HG03378 (cell line): ENCODE measurements around the gene PAM.
A peak's percentile ranks its signal among the peaks of the same experiment; 100 is the strongest.

Experiments used
- ATAC-seq: cut with Tn5 transposase; IDR thresholded peaks from one replicate; pipeline ENCODE4 v1.9.1; 2021; ENCODE audit warnings: mild to moderate bottlenecking, moderate library complexity; ENCODE audit not compliant: unreplicated experiment

The PAM gene

GRCh38 chr5:102856389-102856777, 101.3 kb downstream of the PAM start:
- no peak for ATAC-seq

GRCh38 chr5:102857076-102857818, 102.1 kb downstream of the PAM start:
- ATAC-seq: no peak

DNA sequence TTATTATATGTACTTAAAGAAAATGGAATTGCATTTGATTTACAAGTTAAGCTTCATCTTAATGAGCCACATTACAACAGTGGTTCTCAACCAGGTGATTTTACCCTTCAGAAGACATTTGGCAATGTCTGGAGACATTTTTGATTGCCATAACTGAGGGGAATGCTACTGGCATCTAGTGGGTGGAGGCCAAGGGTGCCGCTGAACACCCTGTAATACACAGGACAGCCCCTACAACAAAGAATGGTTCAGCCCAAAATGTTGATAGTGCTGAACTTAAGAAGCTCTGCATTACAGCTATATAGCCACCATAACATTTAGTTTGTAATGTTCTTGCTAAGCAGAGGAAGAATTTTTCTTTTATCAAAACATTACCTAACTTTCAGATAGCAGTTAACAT, 103.1 kb downstream of the PAM start:
- ATAC-seq: no peak

DNA sequence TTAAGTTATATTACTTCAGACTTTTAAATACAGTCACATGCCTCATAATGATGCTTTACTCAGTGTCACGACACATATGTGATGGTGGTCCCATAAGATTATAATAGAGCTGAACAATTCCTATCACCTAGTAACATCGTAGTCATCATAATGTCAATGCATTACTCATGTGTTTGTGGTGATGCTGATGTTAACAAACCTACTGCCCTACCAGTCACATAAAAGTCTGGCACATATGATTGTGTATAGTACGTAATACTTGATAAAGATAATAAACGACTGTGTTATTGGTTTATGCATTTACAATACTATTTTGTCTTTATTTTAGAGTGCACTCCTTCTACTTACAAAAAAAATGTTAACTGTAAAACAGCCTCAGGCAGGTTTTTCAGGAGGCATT, 103.7 kb downstream of the PAM start:
- ATAC-seq: no peak

GRCh38 chr5:102860035-102860434, 104.9 kb downstream of the PAM start:
- no peak for ATAC-seq

DNA sequence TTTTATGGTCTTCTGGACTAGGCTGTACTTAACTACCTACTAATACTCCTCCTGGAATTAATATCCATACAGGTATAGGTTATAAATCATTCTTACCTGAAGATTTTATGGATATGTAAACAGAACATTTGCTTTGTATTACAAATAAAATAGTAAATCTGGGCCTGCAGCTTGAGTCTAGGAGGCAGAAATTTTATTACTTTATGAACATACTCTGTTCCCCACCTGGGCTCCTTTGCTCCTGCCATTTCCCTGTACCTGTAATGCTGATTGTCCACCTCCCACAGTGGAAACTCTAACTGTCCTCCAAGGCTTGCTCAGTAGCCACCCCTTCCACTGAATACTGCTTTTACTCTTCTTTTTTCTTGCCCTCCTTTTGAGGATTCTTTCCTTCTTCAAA, 108.0 kb downstream of the PAM start:
- no peak for ATAC-seq

DNA sequence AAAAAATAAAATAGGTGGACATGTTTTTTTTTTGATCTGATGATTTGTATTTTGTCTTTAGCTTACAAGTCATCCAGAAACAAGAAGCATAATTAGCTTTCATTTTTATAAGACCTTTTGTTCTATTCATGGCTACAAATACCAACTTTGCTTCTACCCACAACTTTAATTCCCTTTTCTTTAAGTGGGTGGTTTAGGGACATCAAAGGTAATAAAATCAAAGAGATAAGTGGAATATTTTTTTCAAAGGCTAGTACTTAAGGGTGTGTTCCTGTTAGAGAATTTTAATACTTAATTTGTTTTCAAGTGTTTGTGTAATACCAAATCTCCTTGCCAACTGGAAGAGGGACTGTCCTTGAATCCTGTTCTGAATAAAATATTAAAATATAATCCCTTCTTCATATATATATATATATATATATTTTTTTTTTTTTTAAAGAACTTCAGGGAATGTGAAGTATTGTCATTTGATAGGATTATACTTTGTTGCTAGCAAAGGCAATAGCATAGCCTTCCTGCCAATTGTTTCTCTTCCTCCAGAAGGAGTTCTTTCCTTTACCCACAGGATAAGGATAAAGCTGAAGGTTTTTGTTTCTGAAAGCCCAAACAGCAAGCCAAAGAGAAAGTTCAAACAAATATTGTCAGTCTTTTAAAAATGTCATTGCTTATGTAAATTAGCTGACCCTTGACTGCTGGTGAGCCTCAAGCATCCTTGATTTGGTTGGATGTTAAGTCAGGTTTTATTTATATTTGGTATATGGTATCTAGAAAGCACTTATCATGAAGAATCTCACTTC, 108.9 kb downstream of the PAM start:
- no peak for ATAC-seq

GRCh38 chr5:102865171-102865509, 110.0 kb downstream of the PAM start:
- no peak for ATAC-seq

- ATAC-seq: peak; percentile 64
Observed at GRCh38 chr5:102865510-102866236, 110.6 kb downstream of the PAM start.

- ATAC-seq: no peak
Observed at GRCh38 chr5:102866237-102866600, 111.1 kb downstream of the PAM start.

DNA sequence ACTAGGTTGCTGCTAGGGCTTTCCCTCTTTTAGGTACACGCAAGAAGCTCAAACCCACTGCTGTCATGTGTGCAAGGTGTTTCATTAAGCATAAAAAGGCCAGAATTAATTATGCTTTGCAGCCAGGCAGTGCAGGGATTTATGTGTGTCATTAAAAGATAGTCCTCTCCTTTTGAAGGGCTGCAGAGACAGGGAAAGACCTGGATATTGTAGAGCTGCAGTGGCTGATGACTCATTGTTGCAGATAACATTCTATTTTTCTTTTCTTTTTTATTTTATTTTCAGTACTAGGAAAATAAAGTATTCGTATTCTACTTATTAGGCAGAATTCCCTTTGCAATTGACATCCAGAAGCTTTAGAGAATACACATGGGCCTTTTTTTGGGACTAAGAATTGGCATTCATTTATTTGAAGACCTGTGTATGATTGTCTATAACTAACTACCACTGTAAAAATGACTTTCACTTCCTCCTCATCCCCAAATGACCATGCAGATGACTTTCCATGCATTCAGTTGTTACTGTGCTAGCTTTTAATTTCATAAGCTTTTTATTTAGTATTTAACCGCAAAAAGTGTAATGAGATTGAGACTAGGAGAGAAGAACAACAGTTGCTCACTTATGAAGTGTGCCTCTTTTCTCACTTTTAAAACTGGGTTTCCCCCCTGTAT, 113.0 kb downstream of the PAM start:
- ATAC-seq: peak; percentile 43

- no peak for ATAC-seq
Observed at GRCh38 chr5:102869230-102869629, 114.1 kb downstream of the PAM start.

- no peak for ATAC-seq
Observed at GRCh38 chr5:102873379-102873932, 118.4 kb downstream of the PAM start.

- no peak for ATAC-seq
Observed at GRCh38 chr5:102874054-102874453, 118.9 kb downstream of the PAM start.

DNA sequence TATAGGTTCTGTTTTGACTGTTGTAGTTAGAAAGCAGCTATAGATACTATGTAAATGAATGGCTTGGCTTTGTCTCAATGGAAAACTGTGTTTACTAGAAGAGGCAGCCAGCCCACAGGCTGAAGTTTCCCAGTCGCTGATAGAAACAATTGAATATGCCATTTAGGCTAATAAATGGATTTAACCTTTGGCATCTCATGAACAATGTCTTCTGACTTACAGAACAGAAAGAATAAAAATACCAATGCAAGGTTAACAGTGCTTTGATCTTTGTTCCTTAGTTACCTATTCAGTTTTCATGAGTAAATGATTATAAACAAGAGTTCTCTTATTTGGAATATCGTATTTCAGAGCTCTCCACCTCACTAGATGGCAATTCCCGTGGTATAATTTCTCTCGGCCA, 120.6 kb downstream of the PAM start:
- no peak for ATAC-seq

DNA sequence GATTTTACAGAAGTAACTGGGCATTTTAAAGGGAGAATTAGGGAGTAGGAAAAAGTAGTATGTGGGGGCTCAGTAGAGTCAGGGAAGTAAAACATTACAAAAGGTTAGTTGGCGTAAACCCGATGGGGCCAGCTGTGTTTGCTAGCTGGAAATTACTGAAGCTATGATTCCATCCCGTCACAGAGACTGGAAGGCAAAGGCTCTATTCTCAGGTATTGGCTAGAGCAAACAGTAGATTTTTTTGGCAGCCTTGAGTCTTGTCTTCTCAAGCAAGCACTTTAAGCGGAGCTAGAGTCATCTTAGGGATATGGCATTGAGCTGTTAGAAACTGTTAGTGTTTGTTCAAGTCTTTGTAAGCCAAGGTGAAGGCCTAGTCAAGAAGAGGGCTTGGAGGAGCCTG, 121.5 kb downstream of the PAM start:
- ATAC-seq: no peak

DNA sequence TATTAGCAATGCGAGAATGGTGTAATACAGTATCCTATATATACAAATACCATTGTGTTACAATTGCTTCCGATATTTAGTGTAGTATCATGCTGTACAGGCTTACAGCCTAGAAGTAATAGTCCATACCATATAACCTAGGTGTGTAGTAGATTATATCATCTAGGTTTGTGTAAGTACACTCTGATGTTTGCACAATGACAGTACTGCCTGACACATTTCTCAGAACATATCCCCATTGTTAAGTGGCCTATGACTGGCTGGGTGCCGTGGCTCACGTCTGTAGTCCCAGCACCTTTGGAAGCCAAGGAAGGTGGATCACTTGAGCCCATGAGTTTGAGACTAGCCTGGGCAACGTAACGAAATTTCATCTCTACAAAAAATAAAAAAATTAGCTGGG, 124.6 kb downstream of the PAM start:
- ATAC-seq: no peak

DNA sequence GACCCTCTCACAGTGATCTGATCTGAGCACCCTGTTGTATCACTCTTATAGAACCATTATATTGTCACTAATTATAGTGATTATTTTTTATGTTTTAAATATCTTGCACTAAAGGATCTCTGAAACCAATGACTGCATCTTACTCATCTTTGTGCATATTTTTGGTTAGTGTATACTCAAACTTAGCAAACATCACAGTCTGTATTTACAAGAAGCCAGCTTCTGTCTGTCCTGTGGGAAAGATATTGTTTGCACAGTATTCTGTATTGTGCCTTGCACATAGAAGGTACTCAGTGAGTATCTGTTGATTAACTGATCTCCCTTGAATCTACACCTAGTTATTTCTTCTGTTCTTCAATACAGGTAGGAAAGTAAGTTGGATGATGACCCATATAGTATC, 131.5 kb downstream of the PAM start:
- ATAC-seq: no peak

GRCh38 chr5:102888483-102888882, 133.4 kb downstream of the PAM start:
- ATAC-seq: no peak

DNA sequence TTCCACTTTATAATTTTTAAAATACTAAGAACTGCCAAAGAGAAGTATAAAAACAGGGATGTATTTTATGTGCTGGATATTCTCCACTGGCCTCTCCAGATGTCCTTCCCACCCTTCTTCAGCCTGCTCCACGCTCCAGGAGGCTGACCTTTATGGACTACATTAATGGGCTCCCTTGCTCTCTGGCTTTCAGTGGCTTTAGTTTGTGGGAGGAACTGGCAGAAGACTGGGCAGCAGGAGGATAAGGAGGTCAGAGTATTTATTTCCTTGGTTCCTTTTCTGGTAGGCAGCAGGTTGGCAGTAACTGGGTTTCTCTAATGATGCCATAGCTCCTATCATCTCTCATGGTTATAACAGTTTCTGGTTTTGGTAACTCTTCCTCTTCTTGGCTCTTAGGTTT, 133.9 kb downstream of the PAM start:
- no peak for ATAC-seq

- ATAC-seq: no peak
Observed at GRCh38 chr5:102890133-102890532, 135.0 kb downstream of the PAM start.
